ENCODE data around the gene KATNB1. TPM values are rescaled to one million over a fixed set of nuclear protein-coding genes. Genes with fewer than 3 reads are reported as not detected.

Gene KATNB1
- total RNA-seq, 1 donor from 2014 or later, result 33.5 TPM

GRCh38 chr16:57783116-57783515, 47.5 kb downstream of the KATNB1 start:
- no peak for DNase-seq (ENCODE audit: low spot score)
- H4K20me1 ChIP-seq (ENCODE audit: low read depth), result no peaks in the 10 kb centered on the region
- H3K4me1 Mint-ChIP-seq, result peaks cover 3% of the 10 kb centered on the region
- H3K9me3 Mint-ChIP-seq, result no peaks in the 10 kb centered on the region
- no peak overlapping the region for H3K4me3 ChIP-seq
- H3K79me2 ChIP-seq (ENCODE audit: low read depth), result no peaks in the 10 kb centered on the region
- H3F3A ChIP-seq (ENCODE audit: low read depth), result no peaks in the 10 kb centered on the region
- H2AFZ ChIP-seq (replicated peaks), result no peak overlapping the region
- H3K36me3 ChIP-seq, result no peaks in the 10 kb centered on the region
- no peaks in the 10 kb centered on the region for H3K27me3 ChIP-seq
- no peaks in the 10 kb centered on the region for H3K36me3 Mint-ChIP-seq
- no peak for TF ChIP-seq EZH2 (IDR thresholded peaks at IDR 0.05)
- TF ChIP-seq EZH2phosphoT487 (IDR thresholded peaks at IDR 0.05), result no peak
- TF ChIP-seq CTCF (IDR thresholded peaks at IDR 0.05), result no peak
- H3K9me3 ChIP-seq (ENCODE audit: low read depth), result no peaks in the 10 kb centered on the region
- peaks cover 6% of the 10 kb centered on the region for H3K27me3 Mint-ChIP-seq (ENCODE audit: insufficient read depth, low read depth)
- H3K9ac ChIP-seq, result no peak overlapping the region
- H3K27ac Mint-ChIP-seq, result peak overlapping the region; percentile 4
- no peak overlapping the region for H3K4me2 ChIP-seq
- H3K27ac ChIP-seq, result no peak overlapping the region
- no peaks in the 10 kb centered on the region for H3K4me1 ChIP-seq
- no peak overlapping the region for H3K4me3 Mint-ChIP-seq

GRCh38 chr16:57783883-57784282, 48.3 kb downstream of the KATNB1 start:
- Mint-ChIP-seq H3K36me3 (no peaks in the 10 kb centered on the region), H3K27me3 (ENCODE audit: insufficient read depth, low read depth) (peaks cover 6% of the 10 kb centered on the region)
- H3K36me3 ChIP-seq, result no peaks in the 10 kb centered on the region

GRCh38 chr16:57784334-57784733, 48.8 kb downstream of the KATNB1 start:
- Mint-ChIP-seq H3K27me3 (ENCODE audit: insufficient read depth, low read depth) (peaks cover 6% of the 10 kb centered on the region), H3K4me3 (no peak overlapping the region), H3K4me1 (peaks cover 3% of the 10 kb centered on the region), H3K9me3 (no peaks in the 10 kb centered on the region), H3K36me3 (no peaks in the 10 kb centered on the region), H3K27ac (peak overlapping the region; percentile 88)
- Histone ChIP-seq H3K79me2 (ENCODE audit: low read depth) (no peaks in the 10 kb centered on the region), H3K9ac (no peak overlapping the region), H3K4me1 (peaks cover 5% of the 10 kb centered on the region), H3K4me2 (no peak overlapping the region), H4K20me1 (ENCODE audit: low read depth) (no peaks in the 10 kb centered on the region), H2AFZ (replicated peaks) (no peak overlapping the region), H3K4me3 (no peak overlapping the region), H3F3A (ENCODE audit: low read depth) (no peaks in the 10 kb centered on the region), H3K9me3 (ENCODE audit: low read depth) (no peaks in the 10 kb centered on the region), H3K27me3 (no peaks in the 10 kb centered on the region), H3K27ac (no peak overlapping the region), H3K36me3 (no peaks in the 10 kb centered on the region)
- TF ChIP-seq EZH2 (IDR thresholded peaks at IDR 0.05) (no peak), CTCF (IDR thresholded peaks at IDR 0.05) (no peak)
- DNase-seq (ENCODE audit: low spot score), result no peak

More at GRCh38 chr16:57783883-57784282, 48.3 kb downstream of the KATNB1 start:
- Mint-ChIP-seq H3K4me3 (no peak overlapping the region), H3K9me3 (no peaks in the 10 kb centered on the region), H3K4me1 (peaks cover 3% of the 10 kb centered on the region), H3K27ac (no peak overlapping the region)
- Histone ChIP-seq H3K4me2 (no peak overlapping the region), H4K20me1 (ENCODE audit: low read depth) (no peaks in the 10 kb centered on the region), H3K4me1 (peaks cover under 1% of the 10 kb centered on the region), H3K9me3 (ENCODE audit: low read depth) (no peaks in the 10 kb centered on the region), H3K27me3 (no peaks in the 10 kb centered on the region), H3K79me2 (ENCODE audit: low read depth) (no peaks in the 10 kb centered on the region), H3K9ac (no peak overlapping the region), H3F3A (ENCODE audit: low read depth) (no peaks in the 10 kb centered on the region), H3K4me3 (no peak overlapping the region), H2AFZ (replicated peaks) (no peak overlapping the region), H3K27ac (no peak overlapping the region)
- no peak for TF ChIP-seq EZH2 (IDR thresholded peaks at IDR 0.05)
- no peak for TF ChIP-seq CTCF (IDR thresholded peaks at IDR 0.05)
- TF ChIP-seq EZH2phosphoT487 (IDR thresholded peaks at IDR 0.05), result no peak
- no peak for DNase-seq (ENCODE audit: low spot score)

All from neural progenitor cell (in vitro differentiated cells).